ENCODE results near the gene PHLDA3. TPM values are rescaled to one million over a fixed set of nuclear protein-coding genes. Genes with fewer than 3 reads are reported as not detected.
A peak's percentile ranks its signal among the peaks of the same experiment; 100 is the strongest.

The PHLDA3 gene
- total and polyA plus RNA-seq, 2 of the 13 experiments (the other 11 are each of a cell fraction or from before 2014, with no cell fraction given) = 16.7 to 33.6 TPM

- TF ChIP-seq KIAA2018 (CRISPR knock-in tag; IDR thresholded peaks at IDR 0.05; ENCODE audit: borderline replicate concordance) (no peak), IRF1 (CRISPR knock-in tag; IDR thresholded peaks at IDR 0.05; ENCODE audit: low read depth) (no peak; the same call in 1 of the 2 replicates), ZNF20 (CRISPR knock-in tag; IDR thresholded peaks at IDR 0.05) (no peak), SIX4 (CRISPR knock-in tag; IDR thresholded peaks at IDR 0.05) (no peak), BCLAF1 (IDR thresholded peaks at IDR 0.05) (no peak), ZNF503 (CRISPR knock-in tag; IDR thresholded peaks at IDR 0.05) (0 out of 2 replicates have a peak, but pooled peaks have one; percentile 52), ZNF501 (CRISPR knock-in tag; IDR thresholded peaks at IDR 0.05) (no peak), BORCS8-MEF2B (CRISPR knock-in tag; IDR thresholded peaks at IDR 0.05) (peak; percentile 65; the same call in 1 of the 2 replicates), ISX (CRISPR knock-in tag; conservative IDR thresholded peaks at IDR 0.05) (no peak), ZSCAN30 (CRISPR knock-in tag; IDR thresholded peaks at IDR 0.05) (no peak; the same call in 1 of the 2 replicates)
These were observed at the start of gene PHLDA3 (continued) for GRCh38 chr1:201468844-201469644.
